Kasumi-1 (cell line): ENCODE results near the gene ELOA.
"Not testable (repeated sequence)": the region's sequence is repeated elsewhere in the genome, so short reads cannot be mapped to it uniquely, and the experiment has no call there.

Source experiments
- DNase-seq, 2 experiments: peaks; one replicate each; lab custom pipeline; 2025; lab: John Stamatoyannopoulos, UW

The ELOA gene

DNA sequence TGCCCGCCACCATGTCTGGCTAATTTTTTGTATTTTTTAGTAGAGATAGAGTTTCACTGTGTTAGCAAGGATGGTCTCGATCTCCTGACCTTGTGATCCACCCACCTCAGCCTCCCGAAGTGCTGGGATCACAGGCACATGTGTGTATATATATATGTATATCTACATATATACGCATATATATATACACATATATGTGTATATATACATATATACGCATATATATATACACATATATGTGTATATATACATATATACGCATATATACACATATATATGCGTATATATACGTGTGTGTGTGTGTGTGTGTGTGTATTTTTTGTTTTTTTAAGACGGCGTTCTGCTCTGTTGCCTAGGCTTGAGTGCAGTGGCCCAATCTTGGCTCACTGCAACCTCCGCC lies 39.9 kb downstream of the ELOA start:
- DNase-seq, result not testable (repeated sequence)

DNA sequence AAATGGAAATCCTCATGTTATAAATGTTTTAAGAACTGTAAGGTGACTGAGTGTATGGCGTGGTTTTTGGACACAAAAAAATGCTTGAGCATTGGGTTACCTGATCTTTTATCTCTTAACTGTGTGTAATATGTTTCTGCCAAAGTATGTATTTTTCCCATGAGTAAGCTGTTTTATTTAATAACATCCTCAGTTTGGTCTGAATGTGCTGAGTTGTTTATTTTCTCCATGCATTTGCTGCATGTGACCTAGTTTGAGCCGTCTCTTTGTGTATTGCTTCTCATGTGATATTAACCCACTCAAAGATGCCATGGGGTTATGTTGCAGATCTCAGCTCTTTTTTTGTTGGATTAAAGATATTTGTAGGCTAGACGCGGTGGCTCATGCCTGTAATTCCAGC lies 41.6 kb downstream of the ELOA start:
- DNase-seq, result no peak

DNA sequence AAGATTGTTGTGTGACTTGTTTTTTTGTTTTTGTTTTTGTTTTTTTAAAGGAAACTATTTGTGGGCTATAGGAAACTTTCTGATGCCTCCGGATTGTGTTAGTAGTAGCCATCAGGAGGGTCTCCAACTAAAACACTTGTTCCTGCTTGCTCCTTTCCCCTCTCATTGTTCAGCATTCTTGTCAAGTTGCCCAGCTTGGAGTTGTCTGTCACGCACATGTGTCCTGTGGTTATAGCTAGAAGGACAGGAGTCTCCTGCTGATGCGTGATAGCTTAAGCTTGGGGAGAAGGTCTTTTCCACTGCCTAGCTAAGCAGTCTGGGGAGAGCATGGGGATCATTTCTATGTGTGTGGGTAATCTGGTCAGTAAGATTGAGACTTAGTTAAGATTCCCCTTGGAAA lies 44.4 kb downstream of the ELOA start:
- DNase-seq, result no peak

DNA sequence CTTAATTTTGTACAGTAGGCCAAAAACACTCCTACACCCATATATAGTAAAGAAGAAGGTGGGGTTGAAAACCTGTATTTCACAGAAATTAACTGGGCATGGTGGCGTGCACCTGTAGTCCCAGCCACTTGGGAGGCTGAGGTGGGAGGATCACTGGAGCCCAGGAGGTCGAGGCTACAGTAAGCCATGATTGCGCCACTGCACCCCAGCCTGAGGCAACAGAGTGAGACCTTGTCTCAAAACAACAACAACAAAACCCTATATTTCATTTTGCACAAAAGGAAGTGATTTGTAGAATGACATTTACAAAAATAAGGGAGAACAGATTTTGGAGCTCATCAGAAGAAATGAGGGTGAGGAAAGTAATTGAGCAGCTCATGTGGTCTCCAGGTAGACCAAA lies 45.4 kb downstream of the ELOA start:
- no peak for DNase-seq

DNA sequence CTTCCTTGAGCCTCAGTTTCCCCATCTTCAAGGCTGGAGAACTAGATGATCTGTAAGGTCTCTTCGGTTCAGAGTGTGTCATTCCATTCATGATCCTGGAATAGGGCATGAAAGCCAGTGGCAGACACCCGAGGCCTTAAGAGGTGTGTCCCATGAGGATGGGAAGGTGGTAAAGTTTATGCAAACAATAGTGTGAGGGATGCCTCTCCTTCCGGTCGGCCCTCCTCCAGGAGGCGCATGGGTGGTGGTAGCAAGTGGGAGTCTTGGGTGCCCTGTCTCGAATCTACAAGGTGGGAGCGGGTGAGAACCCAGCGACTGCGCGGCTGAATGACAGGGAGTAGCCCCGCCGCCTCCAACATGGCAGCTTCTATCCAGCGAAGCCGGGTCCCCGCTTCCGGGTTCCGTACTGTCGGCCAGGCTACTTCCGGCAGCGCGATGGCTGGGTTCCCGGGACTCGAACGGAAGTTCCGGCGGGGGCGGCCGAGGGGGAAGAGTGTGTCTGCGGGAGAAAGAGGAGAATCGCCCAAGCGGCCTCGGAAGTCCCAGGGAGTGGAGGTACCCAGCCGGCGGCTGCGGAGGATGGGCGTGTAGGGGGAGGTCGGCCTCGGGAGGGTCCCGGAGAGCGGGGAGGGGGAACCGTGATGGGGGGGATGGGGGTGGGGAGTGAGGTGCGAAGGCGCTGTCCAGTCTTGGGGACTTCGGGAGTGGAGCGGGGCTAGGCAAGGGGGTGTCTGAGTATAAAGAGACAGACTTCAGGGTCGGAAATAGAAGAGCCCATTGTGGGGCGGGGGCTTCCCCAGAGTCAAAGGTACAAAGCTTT lies 47.6 kb downstream of the ELOA start, which contains the start of gene LYPLA2:
LYPLA2 (plus strand) TSS at position 450 of the 820 bp plus-strand sequence. CDS start 1,538 bp downstream, outside the sequence.
- DNase-seq, result peak; percentile 86 to 88

DNA sequence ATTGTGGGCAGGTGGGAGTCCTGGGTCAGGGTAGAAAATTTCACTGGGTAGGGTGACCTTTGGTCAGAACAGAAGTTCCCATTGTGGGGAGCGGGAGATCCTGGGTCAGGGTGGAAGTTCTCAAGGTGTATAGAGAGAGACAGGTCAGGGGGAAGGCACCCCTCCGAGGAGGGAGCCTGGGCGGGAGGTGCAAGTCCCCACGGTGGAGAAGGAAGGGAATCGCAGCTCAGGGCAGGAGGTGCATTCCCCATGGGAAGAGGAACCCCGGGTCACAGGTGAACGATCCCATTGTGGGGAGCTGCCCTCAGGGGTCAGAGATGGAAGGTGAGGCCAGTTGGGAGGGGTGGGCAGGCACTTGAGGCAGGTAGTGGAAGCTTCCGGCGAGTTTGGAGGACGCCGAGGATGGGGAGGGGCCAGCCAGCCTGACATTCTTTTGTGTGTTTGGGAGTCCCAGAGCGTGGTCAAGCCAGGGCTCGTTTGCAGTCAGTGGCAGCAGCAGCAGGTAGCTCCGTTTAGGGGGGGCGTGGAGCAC lies 48.3 kb downstream of the ELOA start:
- DNase-seq, result peak in 1 of 2 experiments; percentile 15

DNA sequence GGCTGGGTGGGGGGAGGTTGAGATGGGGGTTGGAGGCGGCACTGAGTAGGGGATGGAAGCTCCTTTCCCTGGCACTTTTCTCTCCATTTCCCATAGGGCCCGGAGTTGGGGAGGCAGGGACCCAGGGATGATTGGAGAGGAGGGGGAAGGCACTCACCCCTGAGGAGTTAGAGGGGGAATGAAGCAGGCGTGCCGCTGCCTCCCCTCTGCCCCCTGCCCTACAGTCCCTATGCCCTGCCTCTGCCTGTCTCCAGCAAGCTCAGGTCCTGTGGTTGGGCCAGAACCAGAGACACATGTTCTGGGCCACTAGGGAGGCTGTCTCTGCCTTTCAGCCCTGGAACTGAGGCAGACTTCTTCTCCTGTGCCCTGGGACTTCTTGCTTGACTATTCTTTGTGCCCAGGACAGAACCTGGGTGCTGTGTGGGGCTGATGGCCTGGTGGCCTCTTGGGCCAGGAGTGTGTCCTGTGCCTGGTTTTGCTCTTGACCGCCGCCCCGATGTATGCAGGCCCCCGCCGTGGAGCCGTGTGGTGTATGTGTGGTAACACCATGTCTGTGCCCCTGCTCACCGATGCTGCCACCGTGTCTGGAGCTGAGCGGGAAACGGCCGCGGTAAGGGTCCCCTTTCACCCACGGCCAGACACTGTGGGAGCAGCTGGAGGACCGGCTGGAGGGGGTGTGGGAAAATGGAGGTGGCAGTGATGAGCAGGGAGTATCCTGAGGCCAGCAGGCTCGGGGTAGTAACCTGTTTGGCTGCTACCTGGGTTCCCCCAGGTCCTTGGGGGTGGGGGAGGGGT lies 49.1 kb downstream of the ELOA start:
- no peak for DNase-seq

DNA sequence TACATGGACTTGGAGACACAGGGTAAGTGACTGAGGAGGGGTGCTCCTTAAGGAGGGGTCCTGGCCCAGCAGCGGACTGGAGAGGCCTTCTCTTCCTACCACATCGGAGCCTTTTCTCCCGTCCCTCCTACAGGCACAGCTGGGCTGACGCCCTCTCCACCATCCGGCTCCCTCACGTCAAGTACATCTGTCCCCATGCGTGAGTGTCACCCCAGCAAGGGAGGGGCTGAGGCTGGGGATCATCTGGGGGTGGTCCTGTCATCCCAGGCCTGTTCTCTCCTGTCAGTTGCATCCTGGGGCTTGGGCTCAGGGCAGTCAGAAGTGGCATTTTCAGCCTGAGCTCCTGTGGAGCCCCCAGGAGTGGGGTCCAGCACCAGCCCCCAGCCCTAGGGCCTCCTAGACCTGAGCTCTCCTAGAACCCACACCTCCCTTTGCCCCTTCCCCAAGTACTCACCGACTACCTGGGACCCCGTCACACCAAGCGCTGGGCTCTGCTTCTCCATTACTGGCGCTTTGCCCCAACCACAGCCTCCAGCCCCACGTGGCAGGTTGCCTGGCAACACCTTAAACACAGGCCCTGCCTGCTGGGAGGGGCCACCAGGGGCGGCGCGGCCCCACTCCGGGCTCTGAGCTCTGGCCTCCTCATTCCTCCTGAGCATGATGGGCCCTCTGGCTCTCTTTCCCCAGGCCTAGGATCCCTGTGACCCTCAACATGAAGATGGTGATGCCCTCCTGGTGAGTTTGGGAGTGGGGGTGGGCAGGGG lies 49.9 kb downstream of the ELOA start:
- DNase-seq, result no peak

DNA sequence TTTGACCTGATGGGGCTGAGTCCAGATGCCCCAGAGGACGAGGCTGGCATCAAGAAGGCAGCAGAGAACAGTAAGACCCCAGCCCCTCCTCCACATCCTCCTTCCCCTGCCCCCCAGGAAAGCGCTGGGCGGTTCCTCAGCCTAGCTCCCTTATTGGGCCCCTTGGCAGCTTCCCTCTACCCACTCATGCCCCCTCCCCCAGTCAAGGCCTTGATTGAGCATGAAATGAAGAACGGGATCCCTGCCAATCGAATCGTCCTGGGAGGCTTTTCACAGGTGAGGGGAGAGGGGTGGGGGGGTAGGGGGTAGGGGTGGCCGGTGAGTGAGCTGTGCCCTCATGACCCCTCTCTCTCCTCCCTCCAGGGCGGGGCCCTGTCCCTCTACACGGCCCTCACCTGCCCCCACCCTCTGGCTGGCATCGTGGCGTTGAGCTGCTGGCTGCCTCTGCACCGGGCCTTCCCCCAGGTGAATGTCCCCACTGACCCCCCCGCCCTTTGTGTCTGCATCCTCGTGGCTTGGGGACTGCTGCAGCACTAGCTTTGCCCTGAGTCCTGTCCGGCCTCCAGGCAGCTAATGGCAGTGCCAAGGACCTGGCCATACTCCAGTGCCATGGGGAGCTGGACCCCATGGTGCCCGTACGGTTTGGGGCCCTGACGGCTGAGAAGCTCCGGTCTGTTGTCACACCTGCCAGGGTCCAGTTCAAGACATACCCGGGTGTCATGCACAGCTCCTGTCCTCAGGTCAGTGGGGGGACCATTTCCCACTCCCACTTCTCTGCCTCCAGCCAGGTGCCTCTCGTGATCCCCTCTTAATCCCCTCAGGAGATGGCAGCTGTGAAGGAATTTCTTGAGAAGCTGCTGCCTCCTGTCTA lies 50.8 kb downstream of the ELOA start:
- DNase-seq, result no peak

DNA sequence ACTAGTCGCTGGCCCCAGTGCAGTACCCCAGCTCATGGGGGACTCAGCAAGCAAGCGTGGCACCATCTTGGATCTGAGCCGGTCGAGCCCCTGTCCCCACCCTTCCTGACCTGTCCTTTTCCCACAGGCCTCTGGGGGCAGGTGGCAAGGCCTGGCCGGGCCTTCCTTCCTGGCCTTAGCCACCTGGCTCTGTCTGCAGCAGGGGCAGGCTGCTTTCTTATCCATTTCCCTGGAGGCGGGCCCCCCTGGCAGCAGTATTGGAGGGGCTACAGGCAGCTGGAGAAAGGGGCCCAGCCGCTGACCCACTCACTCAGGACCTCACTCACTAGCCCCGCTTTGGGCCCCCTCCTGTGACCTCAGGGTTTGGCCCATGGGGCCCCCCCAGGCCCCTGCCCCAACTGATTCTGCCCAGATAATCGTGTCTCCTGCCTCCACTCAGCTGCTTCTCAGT lies 51.5 kb downstream of the ELOA start:
- DNase-seq, result not testable (repeated sequence)

DNA sequence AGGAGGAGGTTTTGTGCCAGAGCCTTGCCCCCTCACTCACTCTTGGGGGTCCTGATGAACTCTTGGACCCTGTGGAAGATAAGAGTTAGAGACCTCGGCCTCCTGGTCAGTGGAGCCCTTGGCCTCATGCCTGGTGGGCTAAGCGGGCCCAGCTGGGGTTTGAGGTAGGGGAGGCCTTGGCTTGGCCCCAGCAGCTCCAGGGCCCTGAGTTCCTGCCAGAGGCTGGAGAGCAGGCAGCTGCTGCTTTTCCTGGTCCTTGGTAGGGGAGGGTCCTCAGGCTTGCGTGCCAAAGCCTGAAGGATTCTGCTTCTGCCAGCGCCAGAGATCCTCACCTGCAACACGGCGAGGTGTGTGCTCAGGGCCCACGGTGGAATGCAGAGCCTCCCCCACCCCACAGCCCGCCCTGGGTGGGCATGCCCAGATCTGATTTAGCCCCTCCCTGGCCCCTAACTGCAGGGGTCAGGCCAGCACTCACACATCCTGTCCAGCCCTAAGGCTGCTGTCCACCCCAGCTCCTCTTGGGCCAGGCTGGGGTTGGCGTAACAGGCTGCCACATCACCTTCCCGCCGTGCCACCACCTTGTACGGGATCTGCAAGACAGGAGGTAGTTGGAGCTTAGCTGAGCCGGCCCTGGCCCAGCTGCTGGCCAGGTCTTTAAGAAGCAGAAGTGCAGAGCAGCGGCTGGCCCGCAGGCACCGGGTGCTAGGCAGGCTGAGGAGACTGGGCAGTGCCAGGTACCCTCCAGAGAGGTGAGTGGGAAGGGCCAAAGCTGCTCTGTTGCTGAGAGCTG lies 52.6 kb downstream of the ELOA start:
- DNase-seq, result no peak

DNA sequence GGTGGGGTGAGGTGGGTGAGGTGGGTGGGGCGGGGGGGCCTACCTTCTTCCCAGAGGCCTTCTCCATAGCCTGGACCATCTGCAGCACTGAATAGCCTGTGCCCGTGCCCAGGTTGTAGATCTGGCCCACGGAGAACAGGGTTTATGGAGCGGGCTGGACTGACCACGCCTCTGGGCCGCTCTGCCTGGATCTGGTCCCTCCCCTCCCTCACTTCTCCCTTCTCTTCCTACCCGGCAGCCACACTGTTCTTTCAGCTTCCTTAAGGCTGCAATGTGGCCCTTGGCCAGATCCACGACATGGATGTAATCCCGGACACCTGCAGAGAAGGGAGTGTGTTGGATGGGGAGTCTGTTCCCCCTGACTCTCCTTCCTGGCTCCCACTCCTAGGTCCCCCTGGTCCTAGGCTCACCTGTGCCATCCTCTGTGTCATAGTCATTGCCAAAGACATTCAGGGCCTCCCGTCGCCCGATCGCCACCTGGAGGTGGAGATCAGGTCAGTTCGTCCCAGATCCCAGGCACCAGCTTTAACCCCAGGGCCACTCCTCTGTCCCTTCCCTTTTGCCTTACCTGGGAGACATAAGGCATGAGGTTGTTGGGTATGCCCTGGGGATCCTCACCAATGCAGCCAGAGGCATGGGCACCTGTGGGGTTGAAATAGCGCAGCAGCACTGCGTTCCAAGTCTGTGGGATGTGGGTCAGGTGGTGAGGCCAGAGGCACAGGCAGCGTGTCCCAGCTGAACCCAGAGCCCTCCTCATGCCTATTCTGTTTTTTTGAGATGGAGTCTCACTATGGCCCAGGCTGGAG lies 53.4 kb downstream of the ELOA start:
- DNase-seq, result no peak

DNA sequence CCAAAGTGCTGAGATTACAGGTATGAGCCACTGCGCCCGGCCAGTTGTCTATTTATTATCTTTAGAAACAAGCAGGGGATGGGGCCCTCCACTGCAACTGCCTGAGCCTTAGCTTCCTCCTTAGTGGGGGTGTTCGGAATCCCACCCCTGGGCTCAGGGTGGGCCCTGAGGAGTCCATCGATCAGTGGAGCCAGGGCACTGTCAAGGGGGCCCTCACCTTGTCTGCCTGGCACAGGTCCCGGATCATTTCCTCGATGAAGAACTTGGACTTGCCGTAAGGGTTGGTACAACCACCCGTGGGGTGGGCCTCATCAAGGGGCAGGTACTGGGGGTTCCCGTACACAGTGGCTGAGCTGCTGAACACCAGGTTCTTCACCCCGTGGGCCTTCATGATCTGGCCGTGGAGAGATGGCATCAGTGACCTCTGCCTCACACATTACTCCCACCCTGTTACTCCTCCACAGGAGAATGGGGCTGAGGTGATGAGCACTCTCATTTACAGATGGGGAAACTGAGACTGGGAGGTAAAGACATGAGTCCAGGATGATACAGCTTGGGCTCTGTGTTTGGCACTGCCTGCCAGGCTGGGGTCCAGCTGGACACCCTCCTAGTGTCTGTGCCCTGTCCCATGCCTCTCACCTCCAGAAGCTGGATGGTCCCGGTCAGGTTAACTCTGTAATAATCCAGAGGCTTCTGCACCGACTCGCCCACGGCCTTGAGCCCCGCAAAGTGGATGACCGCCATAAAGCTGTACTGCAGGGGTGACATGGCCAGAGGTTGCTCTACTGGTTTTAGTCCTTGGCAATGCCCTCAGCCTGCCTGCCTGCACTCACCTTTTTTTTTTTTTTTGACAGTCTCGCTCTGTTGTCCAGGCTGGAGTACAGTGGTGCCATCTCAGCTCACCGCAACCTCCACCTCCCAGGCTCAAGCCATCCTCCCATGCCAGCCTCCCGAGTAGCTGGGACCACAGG lies 54.5 kb downstream of the ELOA start:
- no peak for DNase-seq

DNA sequence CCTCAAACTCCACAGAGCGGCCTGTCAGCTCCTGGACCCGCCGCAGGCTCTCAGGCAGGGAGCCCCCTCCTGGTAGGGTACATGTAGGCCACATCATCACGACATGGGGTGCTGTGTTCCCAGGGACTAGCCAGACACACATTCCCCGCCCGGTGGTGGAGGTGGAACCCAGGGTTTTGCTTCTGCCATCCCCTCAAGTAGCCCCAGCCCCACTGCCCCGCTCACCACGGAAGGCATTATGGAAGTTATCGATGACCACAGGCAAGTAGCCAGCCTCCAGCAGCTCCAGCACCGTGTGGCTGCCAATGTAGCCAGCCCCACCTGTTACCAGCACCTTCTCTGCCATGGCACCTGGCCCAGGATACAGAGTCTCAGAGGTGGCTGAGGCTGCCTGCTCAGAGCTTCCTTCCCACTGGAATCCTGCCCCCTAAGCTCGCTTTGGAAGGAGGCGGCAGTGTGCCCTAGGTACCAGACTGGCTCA lies 55.4 kb downstream of the ELOA start:
- DNase-seq, result peak; percentile 3 to 15

DNA sequence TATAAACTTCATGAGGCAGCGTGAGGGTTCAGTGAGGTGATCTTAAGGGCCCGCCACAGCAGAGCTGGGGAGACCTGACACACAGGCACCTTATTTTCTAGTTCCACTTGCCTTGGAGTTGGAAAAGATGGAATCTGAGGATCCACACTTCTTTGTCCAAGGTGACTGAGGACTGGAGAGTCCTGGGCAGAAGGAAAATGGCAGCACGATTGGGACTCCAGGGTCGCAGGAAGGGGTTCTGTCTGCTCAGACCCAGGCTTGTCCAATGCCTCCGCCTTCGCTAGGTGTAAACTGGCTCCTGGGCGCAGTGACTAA lies 55.9 kb downstream of the ELOA start:
- no peak for DNase-seq

DNA sequence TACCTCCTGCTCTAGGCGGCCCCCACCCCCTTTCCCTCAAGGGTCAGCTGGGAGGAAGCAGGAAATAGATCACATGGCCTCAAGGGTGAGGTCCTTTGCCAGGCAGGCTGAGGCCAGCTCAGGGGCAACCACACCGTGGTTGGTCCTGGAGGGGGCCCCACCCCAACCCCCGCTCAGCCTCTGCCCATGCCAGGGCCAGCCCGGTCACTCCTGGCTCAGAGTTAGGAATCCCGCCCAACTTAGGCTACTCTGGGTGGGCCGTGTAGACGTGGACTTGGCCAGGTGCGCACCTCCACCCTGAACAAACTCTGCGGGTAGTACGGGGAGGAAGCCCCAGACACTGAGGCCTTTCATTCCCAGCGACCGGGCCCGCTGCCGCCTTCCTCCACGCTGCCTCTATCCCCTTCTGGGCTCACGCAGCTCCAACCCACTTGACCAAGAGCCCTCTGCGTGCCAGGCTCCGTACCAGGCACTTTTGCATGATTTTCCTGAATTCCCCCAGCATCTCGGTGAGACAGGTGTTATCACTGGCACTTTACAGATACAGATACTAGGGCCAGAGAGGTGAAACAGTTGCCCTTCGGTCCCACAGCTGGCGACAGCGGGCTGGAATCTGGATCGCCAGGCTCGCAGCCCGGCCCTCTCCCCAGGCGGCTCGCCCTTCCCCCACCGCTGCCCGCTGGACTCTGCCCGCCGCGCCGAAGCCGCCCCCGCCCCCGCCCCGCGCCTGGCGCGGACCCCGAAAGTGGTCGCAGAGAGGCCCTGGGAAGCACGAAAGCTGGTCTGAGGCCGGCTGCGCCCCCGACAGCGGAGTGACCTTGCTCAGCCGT lies 56.5 kb downstream of the ELOA start:
- no peak for DNase-seq
